HAP-1 (cell line): ENCODE results near the gene RSBN1L.
"Not testable (repeated sequence)": the region's sequence is repeated elsewhere in the genome, so short reads cannot be mapped to it uniquely, and the experiment has no call there.

Source experiments
- DNase-seq, 2 experiments: peaks; one replicate each; pipeline ENCODE4 v3.0.0-alpha.2; 2016 to 2020; ENCODE audit warnings: low spot score in 2 of 2
- H3K27me3 ChIP-seq: fragments of 250-450 bp; sonication (Bioruptor Pico); 2 replicates; pipeline ENCODE4 v1.5.1; 2020; ENCODE audit warnings: low read depth, mild to moderate bottlenecking, moderate library complexity
- H3K36me3 ChIP-seq: fragments of 250-450 bp; sonication (Bioruptor Pico); replicated peaks from 2 replicates; pipeline ENCODE4 v1.5.1; 2020; ENCODE audit warnings: mild to moderate bottlenecking
- H3K4me1 ChIP-seq: fragments of 250-450 bp; sonication (Bioruptor Pico); 2 replicates; pipeline ENCODE4 v1.5.1; 2020; ENCODE audit warnings: mild to moderate bottlenecking
- H3K4me3 ChIP-seq: fragments of 250-450 bp; sonication (Bioruptor Pico); 2 replicates; pipeline ENCODE4 v1.5.1; 2020; ENCODE audit warnings: mild to moderate bottlenecking, moderate library complexity
- H3K9me3 ChIP-seq: fragments of 250-450 bp; sonication (Bioruptor Pico); 2 replicates; pipeline ENCODE4 v1.5.1; 2020; ENCODE audit warnings: mild to moderate bottlenecking, moderate library complexity
- in situ Hi-C: fragments of 300-500 bp; cut with MboI; formaldehyde crosslinking; loops from 3 replicates; pipeline ENCODE4 v1.14.3; 2020; ENCODE audit warnings: low sequenced_read_pairs, inconsistent platforms, mixed read lengths

Gene RSBN1L

GRCh38 chr7:77697535-77697831 lies 1.2 kb downstream of the RSBN1L start:
- H3K4me1 ChIP-seq = peaks cover 17% of the 10 kb centered on the region
- H3K9me3 ChIP-seq = no peaks in the 10 kb centered on the region
- H3K27me3 ChIP-seq = no peaks in the 10 kb centered on the region
- H3K36me3 ChIP-seq = no peaks in the 10 kb centered on the region; the same call in 1 of the 2 replicates
- in situ Hi-C loops = no loop called here
- DNase-seq = no peak
- H3K4me3 ChIP-seq = peak overlapping the region; percentile 99

GRCh38 chr7:77698042-77698625 lies 1.9 kb downstream of the RSBN1L start:
- Histone ChIP-seq H3K36me3 (no peaks in the 10 kb centered on the region; the same call in 1 of the 2 replicates), H3K9me3 (no peaks in the 10 kb centered on the region), H3K4me3 (peak overlapping the region; percentile 99), H3K4me1 (peaks cover 18% of the 10 kb centered on the region), H3K27me3 (no peaks in the 10 kb centered on the region)
- in situ Hi-C loops = no loop called here
- no peak for DNase-seq

GRCh38 chr7:77699056-77699455 lies 2.8 kb downstream of the RSBN1L start:
- DNase-seq = no peak
- Histone ChIP-seq H3K9me3 (no peaks in the 10 kb centered on the region), H3K36me3 (no peaks in the 10 kb centered on the region; the same call in 1 of the 2 replicates), H3K27me3 (no peaks in the 10 kb centered on the region), H3K4me3 (peak overlapping the region; percentile 99), H3K4me1 (peaks cover 11% of the 10 kb centered on the region)
- in situ Hi-C loops = no loop called here

GRCh38 chr7:77702513-77702912 lies 6.3 kb downstream of the RSBN1L start:
- H3K4me3 ChIP-seq = no peak overlapping the region

GRCh38 chr7:77702968-77703472 lies 6.8 kb downstream of the RSBN1L start:
- no peak for DNase-seq
- H3K4me3 ChIP-seq = no peak overlapping the region
- H3K27me3 ChIP-seq = no peaks in the 10 kb centered on the region
- in situ Hi-C loops = no loop called here
- peaks cover 11% of the 10 kb centered on the region for H3K4me1 ChIP-seq
- H3K36me3 ChIP-seq = peaks cover 3% of the 10 kb centered on the region
- no peaks in the 10 kb centered on the region for H3K9me3 ChIP-seq

More at GRCh38 chr7:77702513-77702912, 6.3 kb downstream of the RSBN1L start:
- peaks cover 3% of the 10 kb centered on the region for H3K36me3 ChIP-seq
- peaks cover 11% of the 10 kb centered on the region for H3K4me1 ChIP-seq
- H3K27me3 ChIP-seq = no peaks in the 10 kb centered on the region
- H3K9me3 ChIP-seq = no peaks in the 10 kb centered on the region
- no peak for DNase-seq
- in situ Hi-C loops = no loop called here

- H3K4me1 ChIP-seq, H3K36me3 ChIP-seq, in situ Hi-C loops, H3K9me3 ChIP-seq, H3K4me3 ChIP-seq, DNase-seq, H3K27me3 ChIP-seq: not testable (repeated sequence)
Measured at GRCh38 chr7:77703669-77704068, 7.4 kb downstream of the RSBN1L start.

GRCh38 chr7:77707504-77707992 lies 11.3 kb downstream of the RSBN1L start:
- no peak overlapping the region for H3K4me3 ChIP-seq
- H3K9me3 ChIP-seq = no peaks in the 10 kb centered on the region
- H3K27me3 ChIP-seq = no peaks in the 10 kb centered on the region
- H3K36me3 ChIP-seq = peaks cover 9% of the 10 kb centered on the region
- DNase-seq = no peak
- H3K4me1 ChIP-seq = peaks cover 2% of the 10 kb centered on the region; the same call in 1 of the 2 replicates
- in situ Hi-C loops = no loop called here

GRCh38 chr7:77710067-77710466 lies 13.8 kb downstream of the RSBN1L start:
- in situ Hi-C loops = no loop called here
- Histone ChIP-seq H3K4me3 (no peak overlapping the region), H3K9me3 (no peaks in the 10 kb centered on the region), H3K36me3 (peaks cover 9% of the 10 kb centered on the region), H3K27me3 (no peaks in the 10 kb centered on the region), H3K4me1 (no peaks in the 10 kb centered on the region)
- DNase-seq = no peak

- DNase-seq = no peak
- H3K9me3 ChIP-seq = no peaks in the 10 kb centered on the region
- in situ Hi-C loops = no loop called here
- no peaks in the 10 kb centered on the region for H3K4me1 ChIP-seq
- H3K36me3 ChIP-seq = peaks cover 9% of the 10 kb centered on the region
- H3K27me3 ChIP-seq = no peaks in the 10 kb centered on the region
- H3K4me3 ChIP-seq = no peak overlapping the region
Measured at GRCh38 chr7:77710861-77711260, 14.6 kb downstream of the RSBN1L start.

- in situ Hi-C loops = no loop called here
- peaks cover 6% of the 10 kb centered on the region for H3K36me3 ChIP-seq
Measured at GRCh38 chr7:77714195-77714594, 17.9 kb downstream of the RSBN1L start.

GRCh38 chr7:77714931-77715330 lies 18.7 kb downstream of the RSBN1L start:
- H3K9me3 ChIP-seq, H3K36me3 ChIP-seq, H3K4me1 ChIP-seq, H3K4me3 ChIP-seq, DNase-seq, in situ Hi-C loops, H3K27me3 ChIP-seq: not testable (repeated sequence)

More at GRCh38 chr7:77714195-77714594, 17.9 kb downstream of the RSBN1L start:
- Histone ChIP-seq H3K4me1 (peaks cover 2% of the 10 kb centered on the region), H3K9me3 (no peaks in the 10 kb centered on the region), H3K27me3 (no peaks in the 10 kb centered on the region), H3K4me3 (no peak overlapping the region)
- DNase-seq = no peak

- in situ Hi-C loops = no loop called here
- no peaks in the 10 kb centered on the region for H3K9me3 ChIP-seq
- H3K4me3 ChIP-seq = no peak overlapping the region
- H3K4me1 ChIP-seq = peaks cover 11% of the 10 kb centered on the region
- no peaks in the 10 kb centered on the region for H3K36me3 ChIP-seq
- DNase-seq = no peak
- no peaks in the 10 kb centered on the region for H3K27me3 ChIP-seq
Measured at GRCh38 chr7:77716804-77717203, 20.5 kb downstream of the RSBN1L start.

GRCh38 chr7:77717566-77717965 lies 21.3 kb downstream of the RSBN1L start:
- in situ Hi-C loops, H3K4me3 ChIP-seq, DNase-seq, H3K36me3 ChIP-seq, H3K9me3 ChIP-seq, H3K27me3 ChIP-seq: not testable (repeated sequence)
- peaks cover 14% of the 10 kb centered on the region for H3K4me1 ChIP-seq

- Histone ChIP-seq H3K36me3 (no peaks in the 10 kb centered on the region), H3K27me3 (no peaks in the 10 kb centered on the region), H3K4me3 (no peak overlapping the region), H3K9me3 (no peaks in the 10 kb centered on the region), H3K4me1 (peaks cover 36% of the 10 kb centered on the region)
- DNase-seq = peak in 1 of 2 experiments; percentile 28
- in situ Hi-C loops = no loop called here
Measured at GRCh38 chr7:77727527-77727926, 31.3 kb downstream of the RSBN1L start.
